Activated CD8-positive, alpha-beta memory T cell treated with anti-CD3 and anti-CD28 coated beads for 4 hours (primary cell): ENCODE results near the gene SPATA31E1.
"Not testable (repeated sequence)": the region's sequence is repeated elsewhere in the genome, so short reads cannot be mapped to it uniquely, and the experiment has no call there.

ENCODE experiments used
- DNase-seq, 2 donors: peaks; one replicate each; pipeline ENCODE4 v3.0.0-alpha.2; 2020; ENCODE audit warnings: low read depth in 2 of 2

SPATA31E1 gene

DNA sequence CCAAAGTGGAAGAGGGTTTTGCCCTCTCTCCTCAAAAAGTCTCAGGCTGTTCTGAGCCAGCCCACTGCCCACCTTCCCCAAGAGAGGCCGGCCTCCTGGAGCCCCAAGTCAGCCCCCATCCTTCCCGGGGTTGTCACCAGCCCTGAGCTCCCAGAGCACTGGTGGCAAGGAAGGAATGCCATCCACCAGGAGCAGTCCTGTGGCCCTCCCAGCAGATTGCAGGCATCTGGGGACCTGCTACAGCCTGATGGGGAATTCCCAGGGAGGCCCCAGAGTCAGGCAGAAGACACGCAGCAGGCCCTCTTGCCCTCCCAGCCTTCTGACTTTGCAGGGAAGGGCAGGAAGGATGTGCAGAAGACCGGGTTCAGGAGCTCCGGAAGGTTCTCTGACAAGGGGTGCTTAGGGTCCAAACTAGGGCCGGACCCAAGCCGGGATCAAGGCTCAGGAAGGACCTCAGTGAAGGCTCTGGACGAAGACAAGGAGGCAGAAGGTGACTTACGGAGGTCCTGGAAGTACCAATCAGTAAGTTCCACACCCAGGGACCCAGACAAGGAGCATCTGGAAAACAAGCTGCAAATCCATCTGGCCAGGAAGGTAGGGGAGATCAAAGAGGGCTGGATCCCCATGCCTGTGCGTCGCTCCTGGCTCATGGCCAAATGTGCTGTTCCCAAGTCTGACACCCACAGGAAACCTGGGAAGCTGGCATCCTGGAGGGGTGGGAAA lies 3.7 kb downstream of the SPATA31E1 start:
- no peak for DNase-seq

DNA sequence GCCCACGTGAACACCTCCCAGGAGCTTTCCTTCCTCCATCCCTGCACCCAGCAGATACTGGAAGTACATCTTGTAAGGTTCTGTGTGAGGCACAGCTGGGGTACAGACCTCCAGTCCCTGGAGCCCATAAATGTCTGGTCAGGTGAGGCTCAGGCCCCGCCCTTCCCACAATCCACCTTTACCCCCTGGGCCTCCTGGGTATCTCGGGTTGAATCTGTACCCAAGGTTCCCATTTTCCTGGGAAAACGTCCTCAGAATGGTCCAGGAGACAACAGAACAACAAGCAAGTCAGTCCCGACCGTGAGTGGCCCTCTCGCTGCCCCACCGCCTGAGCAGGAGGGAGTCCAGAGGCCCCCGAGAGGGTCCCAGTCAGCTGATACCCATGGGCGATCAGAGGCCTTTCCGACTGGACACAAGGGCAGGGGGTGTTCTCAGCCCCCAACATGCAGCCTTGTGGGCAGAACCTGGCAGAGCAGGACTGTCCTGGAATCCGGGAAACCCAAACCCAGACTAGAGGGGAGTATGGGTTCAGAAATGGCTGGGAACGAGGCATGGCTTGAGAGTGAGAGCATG lies 4.3 kb downstream of the SPATA31E1 start:
- no peak for DNase-seq

DNA sequence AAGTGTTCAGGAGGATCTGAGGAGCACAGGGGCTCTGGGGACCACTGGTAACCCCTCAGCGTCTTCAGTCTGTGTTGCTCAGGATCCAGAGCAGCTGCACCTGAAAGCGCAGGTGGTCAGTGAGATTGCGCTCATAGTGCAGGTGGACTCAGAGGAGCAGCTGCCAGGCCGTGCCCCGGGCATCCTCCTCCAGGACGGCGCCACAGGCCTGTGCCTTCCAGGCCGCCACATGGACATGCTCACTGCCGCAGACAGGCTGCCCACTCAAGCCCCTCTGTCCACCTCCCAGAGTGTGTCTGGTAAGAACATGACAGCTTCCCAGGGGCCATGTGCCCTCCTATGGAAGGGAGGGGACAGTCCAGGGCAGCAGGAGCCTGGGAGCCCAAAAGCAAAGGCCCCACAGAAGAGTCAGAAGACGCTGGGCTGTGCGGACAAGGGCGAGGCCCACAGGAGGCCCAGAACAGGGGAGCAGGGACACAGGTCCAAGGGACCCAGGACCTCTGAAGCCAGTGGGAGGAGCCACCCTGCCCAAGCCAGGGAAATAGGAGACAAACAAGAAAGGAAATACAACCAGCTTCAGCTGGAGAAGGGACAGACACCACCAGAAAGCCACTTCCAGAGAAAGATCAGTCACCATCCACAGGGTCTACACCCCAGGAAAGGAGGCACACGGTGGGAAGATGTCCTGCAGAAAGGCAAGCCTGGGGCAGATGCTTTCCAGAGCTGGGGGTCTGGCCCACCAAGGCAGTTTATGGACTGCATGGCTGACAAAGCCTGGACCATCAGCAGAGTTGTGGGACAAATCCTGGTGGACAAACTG lies 5.2 kb downstream of the SPATA31E1 start:
- no peak for DNase-seq

GRCh38 chr9:87888501-87888900 lies 5.8 kb downstream of the SPATA31E1 start:
- no peak for DNase-seq

DNA sequence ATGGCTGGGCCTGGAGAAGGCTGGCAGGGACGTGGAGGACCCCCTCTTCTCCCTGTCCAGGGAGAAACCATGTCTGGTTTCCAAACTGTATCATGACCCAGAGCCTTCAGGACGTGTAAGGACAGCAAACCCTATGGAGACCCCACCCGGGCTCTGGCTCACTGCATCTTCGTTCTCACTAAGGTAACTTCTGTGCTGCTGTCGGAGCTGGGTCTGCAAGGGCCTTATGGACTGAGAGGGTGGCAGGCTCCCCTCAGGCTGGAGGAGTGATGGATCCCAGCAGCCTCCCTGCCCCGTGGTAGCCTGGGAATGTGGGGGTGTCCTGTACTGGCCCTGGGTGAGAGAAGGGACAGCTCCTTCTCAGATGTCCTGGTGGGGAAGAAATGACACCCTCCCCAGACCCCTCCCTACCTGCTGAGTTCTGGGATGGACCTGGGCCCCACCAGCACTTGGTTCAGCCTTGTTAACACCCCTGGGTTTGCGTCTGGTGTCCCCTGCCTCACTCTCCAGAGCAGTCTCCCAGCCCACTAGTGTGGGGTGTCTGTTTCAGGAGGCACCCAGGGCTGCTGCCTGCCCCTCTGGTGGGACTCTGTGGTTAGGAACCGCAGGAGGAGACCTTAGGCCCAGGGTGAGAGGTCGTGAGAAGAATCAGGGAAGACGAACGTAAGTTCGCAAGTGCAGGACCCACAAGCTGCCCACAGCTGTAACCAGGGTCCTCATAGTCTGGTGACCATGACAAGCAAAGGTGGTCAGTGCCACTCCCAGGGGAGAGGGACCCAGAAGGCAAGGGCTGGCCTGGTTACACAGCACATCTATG lies 6.6 kb downstream of the SPATA31E1 start:
- DNase-seq = no peak

DNA sequence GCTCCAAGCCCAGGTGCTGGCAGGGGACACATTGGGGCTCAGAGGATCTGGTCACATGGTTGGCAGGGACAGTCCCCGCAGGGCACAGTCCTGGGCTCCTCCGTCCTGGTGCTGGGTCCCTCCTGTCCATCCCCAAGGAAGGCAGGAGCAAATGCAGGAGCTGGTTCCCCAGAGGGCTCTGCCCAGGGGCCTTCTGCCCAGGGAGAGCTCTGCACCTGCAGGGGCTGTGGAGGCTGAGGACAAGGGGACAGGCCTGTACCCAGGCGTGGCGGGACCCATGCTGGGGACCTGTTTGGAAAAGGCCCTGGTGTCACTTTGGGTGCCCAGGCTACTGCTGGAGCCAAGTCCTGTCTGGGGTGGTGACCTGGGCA lies 7.2 kb downstream of the SPATA31E1 start:
- DNase-seq = no peak

DNA sequence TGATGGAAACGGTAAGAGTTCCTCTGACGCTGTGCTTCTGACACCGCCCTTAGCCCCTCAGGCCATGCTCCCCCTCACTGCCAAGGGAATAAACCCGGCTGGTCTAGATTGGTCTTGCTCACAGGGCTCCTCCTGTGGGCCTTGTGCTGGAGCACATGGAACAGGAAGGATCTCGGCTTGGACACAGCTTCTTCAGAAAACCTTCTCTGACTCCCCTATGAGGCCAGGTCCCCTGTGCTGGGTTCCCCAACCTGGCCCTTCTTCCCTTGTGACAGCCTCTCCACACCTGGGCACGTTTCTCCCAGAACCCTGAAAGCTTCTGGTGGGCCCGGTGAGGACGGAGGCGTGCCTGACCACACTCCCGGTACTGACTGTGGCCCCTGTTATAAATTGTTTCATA lies 8.2 kb downstream of the SPATA31E1 start:
- DNase-seq = no peak

GRCh38 chr9:87891754-87892153 lies 9.1 kb downstream of the SPATA31E1 start:
- no peak for DNase-seq

GRCh38 chr9:87892956-87893355 lies 10.3 kb downstream of the SPATA31E1 start:
- no peak for DNase-seq

DNA sequence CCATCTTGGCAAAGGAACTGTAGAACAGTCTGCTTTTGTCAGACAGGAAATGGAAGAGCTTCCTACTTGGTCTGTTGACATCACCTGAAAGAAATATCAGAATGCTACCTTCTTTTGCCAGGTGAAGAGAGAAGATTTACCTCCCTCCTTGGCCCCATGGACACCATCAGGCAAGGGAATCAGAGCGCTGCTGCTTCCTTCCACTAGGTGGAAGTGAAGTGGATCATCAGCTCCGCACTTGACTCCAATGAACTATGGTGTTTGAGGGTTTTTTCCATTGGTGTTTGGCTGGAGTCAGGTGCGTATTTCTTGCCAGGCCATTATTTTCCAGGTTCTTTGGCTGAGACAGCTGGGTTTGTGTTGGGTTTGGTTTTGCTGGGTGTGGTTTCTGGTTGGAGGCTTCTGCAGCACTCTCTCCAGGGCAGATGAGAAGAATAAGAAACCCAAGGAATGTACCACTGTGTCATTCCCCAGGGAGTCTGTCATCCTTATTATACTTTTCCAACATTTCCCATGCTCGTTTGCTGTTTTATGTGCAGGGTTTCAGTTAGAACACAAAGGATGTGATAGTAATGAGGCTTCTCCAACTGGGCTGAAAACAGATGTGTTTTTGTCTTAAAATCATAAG lies 12.4 kb downstream of the SPATA31E1 start:
- DNase-seq = no peak

DNA sequence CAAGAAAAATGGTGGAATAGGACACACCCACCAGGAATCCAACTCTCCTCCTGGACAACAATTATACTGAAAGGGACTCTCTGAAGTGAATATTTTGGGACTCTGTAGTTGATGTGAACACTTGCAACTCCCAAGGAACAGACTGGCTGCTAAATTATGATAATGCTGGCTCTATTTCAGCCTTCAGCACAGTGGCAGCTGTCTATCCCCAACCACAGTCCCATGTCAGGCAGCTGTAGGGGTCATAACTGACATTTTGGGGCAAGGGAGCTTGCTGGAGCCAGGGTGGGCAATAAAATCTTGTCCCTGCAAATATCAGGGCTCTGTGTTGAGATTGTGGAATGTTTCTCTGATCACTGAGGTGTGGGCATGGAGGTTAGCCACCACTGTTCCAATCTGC lies 14.2 kb downstream of the SPATA31E1 start:
- no peak for DNase-seq

GRCh38 chr9:87898151-87898550 lies 15.5 kb downstream of the SPATA31E1 start:
- DNase-seq = no peak

- DNase-seq = not testable (repeated sequence)
Measured at GRCh38 chr9:87902371-87902770, 19.7 kb downstream of the SPATA31E1 start.

GRCh38 chr9:87909310-87910041 lies 26.8 kb downstream of the SPATA31E1 start:
- no peak for DNase-seq

DNA sequence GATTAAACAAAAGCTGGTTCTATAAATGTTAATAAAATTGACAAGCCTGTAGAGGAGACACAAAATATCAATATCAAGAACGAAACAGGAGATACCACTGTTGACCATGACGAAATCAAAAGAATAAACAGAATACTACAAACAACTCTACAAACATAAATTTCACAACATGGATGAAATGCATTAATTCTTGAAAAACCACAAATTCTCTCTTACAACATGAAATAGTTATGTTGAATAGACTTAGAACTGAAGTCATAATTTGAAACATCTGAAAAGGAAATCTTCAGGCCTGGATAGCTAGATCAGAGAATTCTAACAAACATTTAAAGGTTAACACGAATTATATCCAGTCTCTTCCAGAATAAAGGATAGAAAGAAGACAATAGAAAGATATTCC lies 28.1 kb downstream of the SPATA31E1 start:
- DNase-seq = no peak

- not testable (repeated sequence) for DNase-seq
Measured at GRCh38 chr9:87917662-87918061, 35.0 kb downstream of the SPATA31E1 start, which contains the start of gene SPATA31C1. TSS of gene SPATA31C1 (plus strand) at chr9:87917962.

GRCh38 chr9:87919013-87919412 lies 36.3 kb downstream of the SPATA31E1 start:
- DNase-seq = not testable (repeated sequence)

- DNase-seq = not testable (repeated sequence)
Measured at GRCh38 chr9:87921561-87921960, 38.9 kb downstream of the SPATA31E1 start.

GRCh38 chr9:87923012-87923411 lies 40.3 kb downstream of the SPATA31E1 start:
- DNase-seq = not testable (repeated sequence)

GRCh38 chr9:87924851-87925250 lies 42.2 kb downstream of the SPATA31E1 start:
- DNase-seq = not testable (repeated sequence)

DNA sequence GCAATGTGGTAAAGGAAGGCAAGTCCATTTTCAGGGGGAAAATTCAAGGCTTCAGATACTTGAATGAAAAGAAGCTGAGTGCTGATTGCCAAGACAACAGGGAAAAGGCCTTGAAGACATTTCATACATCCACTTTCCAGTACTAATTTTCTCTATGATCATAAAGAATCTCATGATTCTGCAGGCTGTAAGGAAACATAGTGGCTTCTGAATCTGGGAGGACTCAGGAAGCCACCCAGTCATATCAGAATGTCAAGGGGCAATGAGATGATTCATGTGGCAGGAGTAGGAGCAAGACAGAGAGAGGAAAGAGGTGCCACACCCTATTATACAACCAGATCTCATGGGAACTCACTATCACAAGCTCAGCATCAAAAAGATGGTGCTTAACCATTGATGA lies 46.5 kb downstream of the SPATA31E1 start:
- not testable (repeated sequence) for DNase-seq
